ENCODE data around the gene KLHL12. TPM values are rescaled to one million over a fixed set of nuclear protein-coding genes. Genes with fewer than 3 reads are reported as not detected.

KLHL12 gene
- total and polyA plus RNA-seq, 2 of the 8 experiments (the other 6 are each of a cell fraction or from before 2014, with no cell fraction given) = 27.2 to 33.3 TPM

GRCh38 chr1:202926581-202927491 is at the start of gene KLHL12 (continued):
- peak; percentile 100 for TF ChIP-seq PHF8 (conservative IDR thresholded peaks at IDR 0.05; ENCODE audit: low read depth, low read length)
- peak; percentile 77 for TF ChIP-seq KDM4A (IDR thresholded peaks at IDR 0.05; ENCODE audit: low read depth, low read length, severe bottlenecking)
- TF ChIP-seq GABPA (IDR thresholded peaks at IDR 0.05; ENCODE audit: borderline replicate concordance, insufficient read depth, low read length) = no peak
- no peak for TF ChIP-seq RXRA (IDR thresholded peaks at IDR 0.05; ENCODE audit: insufficient read depth, low read depth, low read length)
- TF ChIP-seq SIN3A (conservative IDR thresholded peaks at IDR 0.05 in 1 of 2, IDR thresholded peaks at IDR 0.05 in 1 of 2; ENCODE audit: low read depth in 1 of 2, low read length in 2 of 2) = peak; percentile 95 to 98
- TF ChIP-seq SRF (IDR thresholded peaks at IDR 0.05; ENCODE audit: low read depth, low read length) = peak; percentile 66
- TF ChIP-seq POLR2A (IDR thresholded peaks at IDR 0.05; ENCODE audit: control extremely low read depth in 1 of 2, low read depth in 2 of 2, low read length in 2 of 2) = peak; percentile 82 to 94
- TF ChIP-seq USF2 (IDR thresholded peaks at IDR 0.05; ENCODE audit: low read length) = peak; percentile 100
- TF ChIP-seq BRCA1 (IDR thresholded peaks at IDR 0.05; ENCODE audit: low read depth, low read length) = no peak
- TF ChIP-seq EGR1 (IDR thresholded peaks at IDR 0.05; ENCODE audit: borderline replicate concordance, low read depth, low read length) = no peak
- TF ChIP-seq TAF1 (IDR thresholded peaks at IDR 0.05; ENCODE audit: low read depth, low read length) = peak; percentile 95
- peak; percentile 100 for TF ChIP-seq ATF3 (IDR thresholded peaks at IDR 0.05; ENCODE audit: insufficient read depth, low read depth, low read length)
- peak; percentile 83 for TF ChIP-seq POLR2AphosphoS5 (IDR thresholded peaks at IDR 0.05; ENCODE audit: low read depth, low read length)
- no peak for TF ChIP-seq SUZ12 (IDR thresholded peaks at IDR 0.05; ENCODE audit: low read length)
- TF ChIP-seq TCF12 (IDR thresholded peaks at IDR 0.05; ENCODE audit: low read depth, low read length) = 0 out of 2 replicates have a peak, but pooled peaks have one; percentile 73
- peak; percentile 22; the same call in 1 of the 2 replicates for TF ChIP-seq NRF1 (IDR thresholded peaks at IDR 0.05; ENCODE audit: low read depth, low read length)
- TF ChIP-seq YY1 (IDR thresholded peaks at IDR 0.05; ENCODE audit: low read depth, low read length) = peak; percentile 76
- TF ChIP-seq JUND (IDR thresholded peaks at IDR 0.05; ENCODE audit: low read length) = peak; percentile 89
- TF ChIP-seq CTCF (IDR thresholded peaks at IDR 0.05; ENCODE audit: control extremely low read depth in 1 of 3, insufficient read depth in 1 of 3, low read depth in 1 of 3, low read length in 3 of 3) = peak; percentile 69 to 78 (median 69)
